D721Med (cell line): ENCODE data around the gene PNMA3.

ENCODE experiments used
- DNase-seq: peaks from one replicate; pipeline ENCODE4 v3.0.0; 2011; ENCODE audit warnings: low spot score; ENCODE audit not compliant: insufficient read length
- FAIRE-seq: peaks from 2 replicates; lab custom pipeline; 2011; peaks lifted over from hg19 to GRCh38; lab: Jason Lieb, UNC
- CTCF ChIP-seq: IDR thresholded peaks from 2 replicates; pipeline ENCODE4 v1.5.1; 2012; ENCODE audit warnings: mild to moderate bottlenecking, control low read depth; ENCODE audit not compliant: insufficient read depth; ENCODE audit errors: missing control alignments

PNMA3 gene

DNA sequence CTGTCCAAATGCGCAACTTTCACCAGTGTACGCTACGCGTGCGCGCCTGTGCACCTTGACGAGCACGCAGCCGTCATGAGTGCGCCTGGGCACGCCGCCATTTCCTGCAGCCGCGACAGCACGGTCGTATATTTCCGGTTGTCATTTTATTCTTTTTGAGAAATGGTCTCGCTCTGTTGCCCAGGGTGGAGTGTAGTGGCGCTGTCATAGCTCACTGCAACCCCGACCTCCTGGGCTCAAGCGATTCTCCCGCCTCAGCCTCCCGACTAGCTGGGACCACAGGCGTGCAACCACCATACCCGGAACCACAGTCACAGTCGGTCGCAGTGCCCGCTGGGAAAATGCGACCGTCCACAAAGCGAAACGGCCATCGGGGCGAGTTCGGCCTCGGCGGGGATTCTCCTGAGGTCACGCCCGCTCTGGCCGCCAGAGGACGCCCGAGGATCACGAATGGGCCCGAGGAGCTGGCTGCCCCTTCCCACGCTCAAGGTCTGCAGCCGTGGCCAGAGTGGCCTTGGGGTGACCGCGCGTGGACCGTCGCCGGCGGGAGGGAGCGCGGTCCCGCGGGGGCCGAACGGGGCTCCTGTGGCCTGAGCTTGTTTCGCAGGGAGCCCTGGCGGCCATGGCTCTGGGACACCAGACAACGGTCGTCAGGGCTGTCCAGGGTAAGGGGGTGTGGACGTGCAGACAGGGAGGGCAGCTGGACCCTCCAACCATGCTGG, 23.7 kb upstream of the PNMA3 start:
- FAIRE-seq, result no peak
- DNase-seq, result peak; percentile 46
- TF ChIP-seq CTCF, result peak; percentile 66

GRCh38 chrX:153049093-153049492, 7.2 kb upstream of the PNMA3 start:
- FAIRE-seq (no peak), DNase-seq (no peak)
- TF ChIP-seq CTCF, result no peak

- no peak for FAIRE-seq
- TF ChIP-seq CTCF, result no peak
- DNase-seq, result no peak
Observed at GRCh38 chrX:153052534-153052933, 3.7 kb upstream of the PNMA3 start.

DNA sequence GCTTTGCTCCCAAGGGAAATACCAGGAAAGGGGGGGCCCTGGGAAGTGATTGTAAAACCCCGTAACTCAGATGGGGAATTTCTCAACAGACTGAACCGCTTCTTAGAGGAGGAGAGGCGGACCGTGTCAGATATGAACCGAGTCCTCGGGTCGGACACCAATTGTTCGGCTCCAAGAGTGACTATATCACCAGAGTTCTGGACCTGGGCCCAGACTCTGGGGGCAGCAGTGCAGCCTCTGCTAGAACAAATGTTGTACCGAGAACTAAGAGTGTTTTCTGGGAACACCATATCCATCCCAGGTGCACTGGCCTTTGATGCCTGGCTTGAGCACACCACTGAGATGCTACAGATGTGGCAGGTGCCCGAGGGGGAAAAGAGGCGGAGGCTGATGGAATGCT, 1.0 kb downstream of the PNMA3 start:
- DNase-seq (no peak), FAIRE-seq (no peak)
- no peak for TF ChIP-seq CTCF

- no peak for TF ChIP-seq CTCF
- FAIRE-seq (no peak), DNase-seq (no peak)
Observed at GRCh38 chrX:153059191-153060094, 3.2 kb downstream of the PNMA3 start.

GRCh38 chrX:153060095-153060445, 3.8 kb downstream of the PNMA3 start:
- DNase-seq (no peak), FAIRE-seq (no peak)
- TF ChIP-seq CTCF, result no peak
